Measurements from ENCODE around the gene IKZF1. TPM values are rescaled to one million over a fixed set of nuclear protein-coding genes. Genes with fewer than 3 reads are reported as not detected.

IKZF1 gene
- total RNA-seq, 1 experiment from 2014 or later, result 3.7 TPM

- intact Hi-C loops (cut with micrococcal nuclease; ENCODE audit: unreplicated experiment), result loop anchor here (1.0 kb wide), 3 partner anchors 213 to 326 kb away; no protein-coding TSS in a partner anchor
- Histone ChIP-seq H3K4me1 (ENCODE audit: insufficient read depth, low read length, poor library complexity, severe bottlenecking) (no peaks in the 10 kb centered on the region), H3K36me3 (ENCODE audit: insufficient read depth, low read length, poor library complexity, severe bottlenecking) (no peaks in the 10 kb centered on the region), H3K27ac (ENCODE audit: low read depth, low read length, poor library complexity, severe bottlenecking) (no peak overlapping the region), H3K27me3 (replicated peaks; ENCODE audit: insufficient read depth, low read depth, low read length, poor library complexity) (no peaks in the 10 kb centered on the region), H3K4me3 (ENCODE audit: low read depth, low read length, poor library complexity, severe bottlenecking) (no peak overlapping the region), H3K9me3 (ENCODE audit: low read depth, low read length, poor library complexity, severe bottlenecking) (no peaks in the 10 kb centered on the region)
- no TSS peak for BruUV-seq (replicated peaks)
- ChIA-PET CTCF (interaction anchor here (1.1 to 1.4 kb wide), 3 partner anchors 50 to 326 kb away, joined by 3 to 6 read pairs (median 5); no protein-coding TSS in a partner anchor), POLR2A (ENCODE audit: low non-redundant PET) (no interaction called here)
- no peak for TF ChIP-seq CTCF (conservative IDR thresholded peaks at IDR 0.05; ENCODE audit: low read depth, low read length)
- no peak for TF ChIP-seq EZH2 (IDR thresholded peaks at IDR 0.05; ENCODE audit: borderline replicate concordance, low read depth, low read length, poor library complexity, severe bottlenecking)
- DNase-seq (ENCODE audit: low spot score), result no peak
These were observed 114.2 kb downstream of the IKZF1 start for GRCh38 chr7:50418526-50419290.

GRCh38 chr7:50421043-50421442 lies 116.5 kb downstream of the IKZF1 start:
- POLR2A ChIA-PET (ENCODE audit: low non-redundant PET), result interaction anchor here (0.7 kb wide), 1 partner anchor 75 kb away, joined by 3 read pairs; no protein-coding TSS in a partner anchor
- Histone ChIP-seq H3K4me1 (ENCODE audit: insufficient read depth, low read length, poor library complexity, severe bottlenecking) (no peaks in the 10 kb centered on the region), H3K27ac (ENCODE audit: low read depth, low read length, poor library complexity, severe bottlenecking) (no peak overlapping the region), H3K9me3 (ENCODE audit: low read depth, low read length, poor library complexity, severe bottlenecking) (no peaks in the 10 kb centered on the region), H3K4me3 (ENCODE audit: low read depth, low read length, poor library complexity, severe bottlenecking) (no peak overlapping the region), H3K27me3 (replicated peaks; ENCODE audit: insufficient read depth, low read depth, low read length, poor library complexity) (no peaks in the 10 kb centered on the region), H3K36me3 (ENCODE audit: insufficient read depth, low read length, poor library complexity, severe bottlenecking) (no peaks in the 10 kb centered on the region)
- intact Hi-C loops (cut with micrococcal nuclease; ENCODE audit: unreplicated experiment), result no loop called here
- BruUV-seq (replicated peaks), result no TSS peak
- DNase-seq (ENCODE audit: low spot score), result no peak
- no peak for TF ChIP-seq EZH2 (IDR thresholded peaks at IDR 0.05; ENCODE audit: borderline replicate concordance, low read depth, low read length, poor library complexity, severe bottlenecking)
- TF ChIP-seq CTCF (conservative IDR thresholded peaks at IDR 0.05; ENCODE audit: low read depth, low read length), result no peak
- CTCF ChIA-PET, result no interaction called here

- BruUV-seq (replicated peaks), result no TSS peak
- Histone ChIP-seq H3K4me3 (ENCODE audit: low read depth, low read length, poor library complexity, severe bottlenecking) (no peak overlapping the region), H3K4me1 (ENCODE audit: insufficient read depth, low read length, poor library complexity, severe bottlenecking) (no peaks in the 10 kb centered on the region), H3K36me3 (ENCODE audit: insufficient read depth, low read length, poor library complexity, severe bottlenecking) (no peaks in the 10 kb centered on the region), H3K27ac (ENCODE audit: low read depth, low read length, poor library complexity, severe bottlenecking) (no peak overlapping the region), H3K9me3 (ENCODE audit: low read depth, low read length, poor library complexity, severe bottlenecking) (no peaks in the 10 kb centered on the region), H3K27me3 (replicated peaks; ENCODE audit: insufficient read depth, low read depth, low read length, poor library complexity) (no peaks in the 10 kb centered on the region)
- intact Hi-C loops (cut with micrococcal nuclease; ENCODE audit: unreplicated experiment), result no loop called here
- CTCF ChIA-PET, result no interaction called here
- no peak for DNase-seq (ENCODE audit: low spot score)
- POLR2A ChIA-PET (ENCODE audit: low non-redundant PET), result no interaction called here
- TF ChIP-seq CTCF (conservative IDR thresholded peaks at IDR 0.05; ENCODE audit: low read depth, low read length) (no peak), EZH2 (IDR thresholded peaks at IDR 0.05; ENCODE audit: borderline replicate concordance, low read depth, low read length, poor library complexity, severe bottlenecking) (no peak)
These were observed 118.3 kb downstream of the IKZF1 start for GRCh38 chr7:50422858-50423257.

Measured in A673 (cell line).